ENCODE results near the gene FGD6. TPM values are rescaled to one million over a fixed set of nuclear protein-coding genes. Genes with fewer than 3 reads are reported as not detected.

Gene FGD6
- total and polyA plus RNA-seq, 12 donors: 1.2 to 33.4 (median 21.6) TPM

- Histone ChIP-seq H3K4me1 (peaks cover 0 to 42% (median 24%) of the 10 kb centered on the region in 9 donors), H3K27me3 (no peaks in the 10 kb centered on the region), H3K36me3 (peaks cover 0 to 85% (median 17%) of the 10 kb centered on the region in 9 donors), H3K9me3 (no peaks in the 10 kb centered on the region), H3K27ac (no peak overlapping the region), H3K4me3 (no peak overlapping the region)
- DNase-seq (no peak), ATAC-seq (no peak)
- TF ChIP-seq CTCF (IDR thresholded peaks at IDR 0.05): no peak
- intact Hi-C loops (cut with DNase I): loop anchor here in 1 of 10 donors (5.0 kb wide), 1 partner anchor 34 kb away; no protein-coding TSS in a partner anchor
- WGBS, 2 donors: 97 to 99% methylated on average over 4 of the region's 4 CpGs
Measured at GRCh38 chr12:95261109-95261508, 43.8 kb upstream of the FGD6 start.

GRCh38 chr12:95259368-95259767, 42.1 kb upstream of the FGD6 start:
- intact Hi-C loops (cut with DNase I): loop anchor here in 1 of 10 donors (5.0 kb wide), 1 partner anchor 37 kb away; no protein-coding TSS in a partner anchor
- Histone ChIP-seq H3K4me3 (no peak overlapping the region), H3K27ac (no peak overlapping the region), H3K9me3 (no peaks in the 10 kb centered on the region), H3K36me3 (peaks cover 0 to 88% (median 34%) of the 10 kb centered on the region in 9 donors), H3K4me1 (peaks cover 0 to 33% (median 19%) of the 10 kb centered on the region in 9 donors), H3K27me3 (no peaks in the 10 kb centered on the region)
- ATAC-seq (peak in 1 of 8 donors; percentile 18), DNase-seq (no peak)
- no peak for TF ChIP-seq CTCF (IDR thresholded peaks at IDR 0.05)
- WGBS, 2 donors: 80 to 82% methylated on average over 1 of the region's 1 CpG

- intact Hi-C loops (cut with DNase I): loop anchor here in 1 of 10 donors (5.0 kb wide), 1 partner anchor 37 kb away; no protein-coding TSS in a partner anchor
- Histone ChIP-seq H3K27me3 (no peaks in the 10 kb centered on the region), H3K27ac (no peak overlapping the region), H3K36me3 (peaks cover 0 to 88% (median 31%) of the 10 kb centered on the region in 9 donors), H3K4me1 (peaks cover 0 to 33% (median 19%) of the 10 kb centered on the region in 9 donors), H3K4me3 (no peak overlapping the region), H3K9me3 (no peaks in the 10 kb centered on the region)
- no peak for TF ChIP-seq CTCF (IDR thresholded peaks at IDR 0.05)
- WGBS, 2 donors: 60 to 64% methylated on average over 2 of the region's 2 CpGs
- ATAC-seq (no peak), DNase-seq (no peak)
Measured at GRCh38 chr12:95258803-95259202, 41.5 kb upstream of the FGD6 start.

GRCh38 chr12:95258151-95258550, 40.9 kb upstream of the FGD6 start:
- Histone ChIP-seq H3K4me3 (no peak overlapping the region), H3K27me3 (no peaks in the 10 kb centered on the region), H3K9me3 (no peaks in the 10 kb centered on the region), H3K27ac (no peak overlapping the region), H3K36me3 (peaks cover 0 to 88% (median 26%) of the 10 kb centered on the region in 9 donors), H3K4me1 (peaks cover 0 to 27% (median 14%) of the 10 kb centered on the region in 9 donors)
- DNase-seq (no peak), ATAC-seq (no peak)
- TF ChIP-seq CTCF (IDR thresholded peaks at IDR 0.05): no peak
- intact Hi-C loops (cut with DNase I): loop anchor here in 1 of 10 donors (5.0 kb wide), 1 partner anchor 36 kb away; no protein-coding TSS in a partner anchor
- 95 to 97% methylated on average over 2 of the region's 2 CpGs for WGBS, 2 donors
